Bone marrow (tissue), 2 donors: ENCODE measurements around the gene DISP3.

Experiments used
- DNase-seq, 2 donors: peaks; one replicate each; lab custom pipeline; 2025; lab: John Stamatoyannopoulos, UW

DISP3 gene

DNA sequence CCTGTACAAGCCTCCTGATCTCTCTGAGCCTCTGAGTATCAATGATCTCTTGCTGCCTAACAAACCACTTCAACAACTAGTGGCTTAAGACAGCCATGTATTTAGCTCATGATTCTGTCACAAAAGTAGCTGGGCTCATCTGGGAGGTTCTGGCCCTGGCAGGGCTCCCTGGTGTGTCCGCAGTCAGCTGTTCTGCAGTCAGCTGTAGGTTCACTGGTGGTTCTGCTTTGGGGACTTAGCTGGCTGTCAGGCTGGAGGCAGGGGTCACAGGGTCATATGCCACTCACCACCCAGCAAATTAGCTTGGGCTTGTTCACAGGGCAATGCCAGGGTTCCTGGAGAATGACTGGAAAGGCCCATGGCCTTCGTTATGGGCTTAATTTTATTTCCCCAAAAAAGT is 64.8 kb downstream of the DISP3 start:
- DNase-seq, result no peak

DNA sequence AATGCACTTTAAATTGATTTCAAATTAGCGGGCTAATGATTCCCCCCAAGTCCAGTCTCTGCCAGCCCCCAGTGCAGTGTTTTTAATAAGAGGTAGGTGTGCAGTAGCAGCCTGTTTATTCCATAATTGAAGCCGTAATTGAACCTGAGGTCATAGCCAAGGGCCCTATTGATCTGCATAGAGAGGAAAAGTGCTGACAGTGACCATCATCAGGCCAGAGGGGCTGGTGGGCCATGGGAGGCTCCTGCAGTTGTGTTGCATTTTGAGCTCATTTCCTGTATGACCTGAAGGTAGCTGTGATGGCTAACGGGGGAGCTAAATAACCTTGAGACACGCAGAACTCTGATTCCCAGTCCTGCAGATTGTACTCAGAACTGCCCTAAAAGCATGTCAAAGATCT is 67.5 kb downstream of the DISP3 start:
- no peak for DNase-seq

DNA sequence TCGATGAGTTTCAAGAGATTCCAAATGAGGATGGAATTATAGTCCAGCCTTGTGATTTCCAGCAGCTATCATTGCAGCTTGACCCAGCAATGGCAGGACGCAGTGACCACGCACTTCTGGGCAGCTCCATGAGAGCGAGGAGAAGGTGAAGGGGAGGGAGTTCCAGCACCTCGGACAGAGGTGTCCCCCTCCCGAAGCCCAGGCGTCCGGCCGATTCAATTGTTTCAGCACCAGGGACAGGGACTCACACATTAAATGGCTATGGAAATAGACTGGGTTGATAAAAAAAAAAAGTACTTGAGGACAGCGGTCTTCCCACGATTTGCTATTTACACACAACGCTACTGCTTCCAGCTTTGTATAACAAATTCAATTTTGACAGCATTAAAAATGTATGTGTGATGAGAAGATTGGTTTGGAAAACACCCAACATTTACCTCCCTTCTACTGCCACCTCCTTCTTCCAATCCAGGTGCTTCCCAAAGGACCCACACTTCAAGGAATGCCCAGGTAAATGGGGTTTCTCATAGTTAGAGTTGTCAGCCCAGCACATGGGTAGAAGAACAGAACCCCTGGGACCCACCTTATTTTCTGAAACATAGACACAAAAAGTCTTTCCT is 71.8 kb downstream of the DISP3 start:
- DNase-seq, result peak in 1 of 2 donors; percentile 13

DNA sequence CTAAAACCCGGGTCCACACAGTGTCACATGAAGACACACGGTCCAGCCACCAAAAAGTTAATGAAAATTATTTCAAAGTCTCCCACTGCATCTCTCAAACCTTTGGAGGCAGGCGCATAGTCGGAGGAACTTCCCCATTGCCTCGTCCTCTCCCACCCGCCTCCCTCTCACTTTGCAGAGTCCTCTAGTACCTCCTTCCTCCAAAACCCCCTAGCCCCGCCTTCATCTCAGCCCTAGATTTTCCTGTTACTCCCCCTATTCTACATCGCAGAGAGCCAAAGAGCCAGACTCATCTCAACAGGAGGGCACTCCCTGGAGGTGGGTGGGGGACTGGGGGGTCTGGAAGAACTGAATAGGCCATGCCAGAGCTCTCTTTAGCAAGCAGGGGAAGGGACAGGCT is 79.3 kb downstream of the DISP3 start:
- no peak for DNase-seq

DNA sequence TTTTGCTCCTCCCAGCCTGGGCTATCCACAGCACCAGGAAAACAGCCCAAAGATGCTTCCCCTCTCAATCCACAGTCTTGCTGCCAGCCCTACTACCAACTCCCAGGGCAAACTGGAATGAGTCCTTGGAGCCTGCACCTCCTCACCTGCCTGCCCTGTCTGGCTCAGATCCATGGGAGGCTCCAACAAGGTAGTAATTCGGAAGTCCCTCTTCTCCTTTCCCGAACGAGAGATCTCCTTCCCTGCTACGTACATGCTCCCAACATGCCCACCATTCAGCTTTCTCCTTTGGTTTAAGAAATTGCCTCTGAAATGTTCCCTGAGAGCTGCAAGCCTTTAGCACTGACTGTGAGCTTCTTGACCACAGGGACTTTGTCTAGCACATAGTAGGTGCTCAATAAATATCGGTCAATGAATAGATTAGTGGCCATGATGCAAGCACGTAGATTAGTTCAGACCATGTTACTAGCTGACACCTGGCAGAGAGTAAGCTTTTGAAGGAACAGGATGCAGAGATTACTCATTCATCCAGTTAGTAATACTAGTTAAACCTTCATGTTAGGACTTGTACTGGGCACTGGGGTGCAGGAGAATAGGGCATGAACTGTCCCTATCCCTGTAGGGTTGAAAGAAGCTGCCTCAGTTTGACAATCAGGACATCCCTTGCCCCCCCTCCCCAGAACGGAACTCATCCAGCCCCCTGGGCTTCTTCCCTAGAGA is 80.1 kb downstream of the DISP3 start:
- no peak for DNase-seq

DNA sequence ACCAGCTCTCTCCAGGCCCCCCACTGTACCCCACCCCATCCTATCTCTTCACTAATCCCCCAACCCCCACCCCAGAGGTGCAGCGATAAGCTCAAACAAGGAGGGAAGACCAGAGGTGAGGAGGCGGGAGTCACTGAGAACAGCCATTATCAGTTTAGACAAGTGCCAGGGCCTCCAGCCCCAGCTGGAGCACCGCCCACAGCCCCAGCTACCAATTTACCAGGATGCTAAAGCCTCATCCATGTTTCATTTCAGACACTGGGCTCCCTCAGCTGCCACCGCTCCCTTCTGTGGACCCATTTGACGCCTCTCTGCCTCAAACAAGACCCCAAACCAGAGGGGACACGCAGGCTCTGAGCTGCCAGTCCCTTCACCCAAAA is 80.6 kb downstream of the DISP3 start:
- no peak for DNase-seq

DNA sequence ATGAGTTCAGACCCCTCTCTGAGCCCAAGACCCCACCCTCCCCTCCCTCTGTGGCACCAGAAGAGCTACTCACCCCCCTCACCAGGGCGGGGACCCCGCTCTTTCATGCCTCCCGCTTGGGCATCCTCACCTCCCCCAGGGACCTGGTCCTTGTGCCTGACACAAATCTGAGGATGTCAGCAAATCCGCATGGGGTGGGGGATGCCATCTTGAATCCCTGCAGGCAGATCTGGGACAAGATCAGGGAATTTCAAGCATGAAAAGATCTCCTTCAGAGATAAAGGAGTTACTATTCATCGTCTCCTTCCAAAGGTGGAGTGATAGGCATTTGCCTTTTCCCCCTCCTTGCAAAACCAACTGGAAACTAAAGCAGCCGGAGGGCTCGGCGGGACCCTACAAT is 81.1 kb downstream of the DISP3 start:
- no peak for DNase-seq

DNA sequence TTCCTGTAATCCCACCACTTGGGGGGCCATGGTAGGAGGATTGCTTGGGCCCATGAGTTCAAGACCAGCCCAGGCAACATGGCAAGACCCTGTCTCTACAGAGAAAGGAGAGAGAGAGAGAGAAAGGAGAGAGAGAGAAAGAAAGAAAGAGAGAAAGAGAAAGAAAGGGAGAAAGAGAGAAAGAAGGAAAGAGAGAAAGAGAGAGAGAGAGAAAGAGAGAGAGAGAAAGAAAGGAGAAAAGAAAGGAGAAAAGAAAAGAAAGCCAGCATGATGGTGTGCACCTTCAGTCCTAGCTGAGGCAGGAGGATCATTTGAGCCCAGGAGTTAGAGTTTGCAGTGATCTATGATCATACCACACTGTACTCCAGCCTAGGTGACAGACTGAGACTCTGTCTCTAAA is 82.8 kb downstream of the DISP3 start:
- no peak for DNase-seq

DNA sequence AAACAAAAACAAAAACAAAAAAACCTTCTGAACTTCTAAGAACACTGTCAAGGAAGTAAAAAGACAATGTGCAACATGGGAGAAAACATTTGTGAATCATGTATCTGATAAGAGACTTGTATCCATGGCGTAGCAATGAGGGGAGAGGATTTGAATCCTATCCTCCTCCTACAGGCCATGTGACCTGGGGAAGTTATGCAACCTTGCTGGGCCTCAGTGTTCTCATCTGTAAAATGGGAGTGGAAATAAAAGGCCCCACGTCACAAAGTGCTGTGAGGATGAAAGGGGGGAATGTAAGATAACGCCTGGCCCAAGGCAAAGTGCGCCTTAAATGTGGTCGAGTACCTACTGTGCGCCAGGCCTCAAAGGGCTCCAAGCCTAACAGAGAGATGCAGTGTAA is 83.7 kb downstream of the DISP3 start:
- DNase-seq, result no peak

DNA sequence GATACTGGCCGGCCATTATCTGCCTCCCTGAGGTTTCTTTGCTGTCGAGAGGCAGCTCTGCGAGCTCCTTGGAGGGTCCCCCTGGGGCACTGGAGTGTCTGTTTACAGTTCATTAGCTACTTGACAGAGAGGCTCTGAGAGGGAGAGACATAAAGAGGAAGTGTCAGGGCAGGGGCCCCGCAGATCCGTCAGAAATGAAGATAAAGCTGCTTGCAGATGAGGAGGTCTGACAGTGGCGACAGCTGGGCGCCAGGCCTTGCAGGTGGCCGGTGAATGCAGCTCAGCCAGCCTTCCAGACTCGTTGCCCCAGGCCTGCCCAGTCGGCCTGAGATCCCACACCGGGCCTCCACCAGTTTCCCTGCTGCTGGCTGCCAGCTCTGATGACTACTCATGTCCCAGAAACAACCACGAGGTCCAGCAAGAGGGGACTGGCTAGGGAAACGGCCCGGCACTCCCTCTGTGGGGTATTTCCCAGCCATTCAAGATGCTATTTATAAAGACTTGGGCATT is 84.7 kb downstream of the DISP3 start:
- DNase-seq, result peak in 1 of 2 donors; percentile 31

DNA sequence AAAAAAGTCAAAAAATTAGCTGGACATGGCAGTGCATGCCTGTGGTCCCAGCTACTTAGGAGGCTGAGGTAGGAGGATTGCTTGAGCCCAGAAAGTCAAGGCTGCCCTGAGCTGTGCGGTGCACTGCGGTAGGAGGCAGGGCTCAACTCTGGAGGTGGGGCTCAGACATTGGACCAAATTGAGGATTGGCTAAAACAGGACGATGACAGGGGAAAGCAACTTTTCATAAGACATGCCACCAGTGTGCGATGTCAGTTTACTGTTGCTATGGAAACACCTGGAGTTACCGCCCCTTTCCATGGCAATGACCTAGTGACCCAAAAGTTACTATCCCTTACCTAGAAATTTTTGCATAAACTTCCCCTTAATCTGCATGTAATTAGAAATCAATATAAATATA is 85.3 kb downstream of the DISP3 start:
- no peak for DNase-seq

DNA sequence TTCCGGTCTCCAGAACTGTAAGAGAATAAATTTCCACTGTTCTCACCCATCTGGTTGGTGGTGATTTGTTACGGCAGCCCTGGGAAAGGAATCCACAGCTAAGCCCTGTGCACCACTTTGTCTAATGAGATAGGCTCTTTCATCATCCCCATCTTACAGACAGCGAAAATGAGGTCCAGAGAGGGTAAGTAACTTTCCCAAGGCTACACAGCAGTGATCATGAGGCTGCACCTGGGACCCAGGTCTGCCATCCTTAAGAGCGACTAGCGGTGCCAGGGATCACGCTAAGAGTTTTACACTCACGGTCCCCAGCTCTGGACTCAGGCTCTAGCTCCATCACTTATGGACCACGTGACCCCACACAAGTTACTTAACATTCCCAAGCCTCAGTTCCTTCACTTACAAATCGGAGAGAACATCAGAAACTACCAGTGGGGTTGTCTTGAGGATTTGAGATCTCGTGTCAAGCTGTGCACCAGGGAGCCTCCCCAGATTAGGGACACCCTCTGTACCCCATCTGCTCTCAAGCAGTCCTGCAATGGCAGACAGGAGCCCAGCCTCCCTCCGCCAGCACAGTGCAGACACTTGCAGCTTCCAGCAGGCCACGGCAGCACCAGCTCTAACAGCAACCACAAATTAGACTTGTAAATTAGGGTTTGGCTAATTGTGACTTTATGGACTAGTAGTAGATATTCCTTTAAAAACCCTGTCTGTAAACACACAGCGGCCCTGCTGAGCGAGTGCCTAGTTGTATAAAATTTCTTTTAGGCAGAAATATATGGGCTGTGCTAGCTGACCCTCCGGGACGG is 87.3 kb downstream of the DISP3 start:
- DNase-seq, result no peak

DNA sequence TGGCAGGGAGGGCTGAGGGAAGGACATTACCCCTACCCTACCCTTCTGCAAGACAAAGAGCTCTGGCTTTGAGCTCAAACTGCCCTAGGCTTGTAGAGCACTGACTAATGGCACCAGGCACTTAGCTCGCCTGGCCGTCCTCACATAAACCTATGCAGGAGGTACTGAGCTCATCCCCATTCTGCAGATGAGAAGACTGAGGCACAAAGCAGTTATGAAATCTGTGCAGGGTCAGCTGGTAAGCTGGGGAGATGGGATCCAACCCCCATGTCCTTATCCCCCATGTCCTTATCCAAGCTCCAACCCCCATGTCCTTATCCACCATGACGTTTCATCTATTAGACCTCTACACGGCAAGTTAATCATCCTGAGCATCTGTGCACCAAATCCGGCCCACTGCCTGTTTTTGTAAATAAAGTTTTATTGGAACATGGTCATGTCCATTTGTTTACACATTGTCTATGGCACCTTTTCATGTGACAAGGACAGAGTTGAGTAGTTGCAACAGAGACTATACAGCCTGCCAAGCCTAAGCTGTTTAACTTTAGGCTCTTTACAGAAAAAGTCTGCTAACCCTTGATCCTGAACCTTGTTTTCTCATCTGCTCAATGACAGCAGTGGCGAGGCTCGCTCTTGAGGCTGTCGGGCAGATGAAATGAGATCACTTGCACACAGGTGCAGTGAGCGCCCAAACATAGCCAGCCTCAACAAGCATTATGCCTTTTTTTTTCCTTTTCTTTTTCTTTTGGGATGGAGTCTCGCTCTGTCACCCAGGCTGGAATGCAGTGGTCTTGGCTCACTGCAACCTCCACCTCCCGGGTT is 88.5 kb downstream of the DISP3 start:
- no peak for DNase-seq

DNA sequence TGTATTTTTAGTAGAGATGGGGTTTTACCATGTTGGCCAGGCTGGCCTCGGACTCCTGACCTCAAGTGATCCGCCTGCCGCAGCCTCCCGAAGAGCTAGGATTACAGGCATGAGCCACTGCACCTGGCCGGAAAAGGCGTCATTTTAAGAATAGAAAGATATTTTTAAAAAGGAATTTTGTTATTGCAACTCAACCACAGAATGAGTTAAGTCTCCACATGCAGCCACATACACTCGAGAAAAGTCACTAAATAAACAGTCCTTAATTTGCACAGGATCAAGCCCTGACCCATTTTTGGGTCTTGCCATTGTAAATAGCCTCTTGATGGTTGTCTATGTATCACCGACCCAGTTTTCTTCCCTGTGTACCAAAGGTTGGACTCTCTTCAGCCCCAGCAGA is 89.7 kb downstream of the DISP3 start:
- DNase-seq, result no peak

DNA sequence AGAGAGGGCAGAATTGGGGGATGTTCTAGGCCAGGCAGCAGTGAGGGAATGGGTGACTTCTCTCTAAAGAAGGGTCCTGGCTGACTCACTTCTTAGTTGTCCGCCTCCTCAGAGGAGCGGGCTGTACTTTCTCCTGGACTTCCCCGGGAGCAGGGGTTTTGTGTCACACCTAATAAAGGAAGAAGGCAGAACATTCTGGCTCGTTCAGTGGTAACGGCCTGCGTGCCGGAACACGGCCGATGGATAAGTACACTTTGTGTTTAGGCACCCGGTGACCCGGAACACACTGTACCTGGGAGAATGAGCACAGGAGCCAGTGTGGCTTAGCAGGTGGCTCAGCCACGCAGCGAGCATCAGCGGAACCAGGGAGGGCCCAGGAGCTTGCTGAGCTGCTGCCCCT is 90.6 kb downstream of the DISP3 start:
- no peak for DNase-seq

DNA sequence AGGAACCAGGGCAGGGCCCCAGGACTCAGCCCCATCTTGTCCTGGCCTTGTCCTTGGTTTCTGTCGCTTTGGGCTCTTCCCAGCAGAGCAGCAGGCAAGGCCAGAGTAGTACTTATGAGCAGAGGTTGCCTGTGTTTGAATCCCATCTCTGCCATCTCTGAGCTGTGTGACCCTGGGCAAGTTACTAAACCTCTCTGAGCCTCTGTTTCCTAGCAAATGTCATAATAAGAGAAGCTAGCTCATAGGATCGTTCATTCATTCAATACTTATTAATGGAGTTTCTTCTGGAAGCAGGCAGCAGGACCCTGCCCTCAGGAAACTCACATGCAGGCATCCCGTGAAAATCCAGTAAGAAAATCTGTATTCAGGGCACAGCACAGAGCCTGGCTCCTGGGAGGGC is 91.0 kb downstream of the DISP3 start:
- no peak for DNase-seq

DNA sequence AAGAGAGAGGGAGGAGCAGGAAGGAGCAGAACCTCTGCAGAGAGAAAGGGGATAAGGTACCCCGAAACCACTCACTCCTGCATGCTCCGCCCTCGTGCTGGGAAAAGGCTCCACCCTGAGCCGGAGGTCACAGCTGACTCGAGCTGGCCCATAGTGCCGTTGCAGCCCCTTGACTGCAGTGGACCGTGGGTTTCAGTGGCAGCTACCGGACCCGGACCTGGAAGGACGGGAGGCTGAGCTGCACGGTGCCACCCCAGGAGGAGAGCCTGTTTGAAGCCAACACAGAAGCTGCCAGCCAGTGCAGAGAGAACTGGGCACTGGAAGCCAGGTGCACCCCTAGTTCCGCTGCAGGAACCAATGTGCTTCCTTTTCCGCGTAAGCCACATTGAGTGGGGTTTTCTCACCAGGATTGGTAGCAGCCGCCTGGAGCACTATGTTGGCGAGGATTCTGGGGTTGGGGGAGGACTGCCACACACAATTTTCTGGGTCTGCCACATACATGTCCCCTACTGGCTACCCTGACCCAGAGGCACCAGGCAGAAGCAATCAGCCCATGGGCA is 91.9 kb downstream of the DISP3 start:
- no peak for DNase-seq

DNA sequence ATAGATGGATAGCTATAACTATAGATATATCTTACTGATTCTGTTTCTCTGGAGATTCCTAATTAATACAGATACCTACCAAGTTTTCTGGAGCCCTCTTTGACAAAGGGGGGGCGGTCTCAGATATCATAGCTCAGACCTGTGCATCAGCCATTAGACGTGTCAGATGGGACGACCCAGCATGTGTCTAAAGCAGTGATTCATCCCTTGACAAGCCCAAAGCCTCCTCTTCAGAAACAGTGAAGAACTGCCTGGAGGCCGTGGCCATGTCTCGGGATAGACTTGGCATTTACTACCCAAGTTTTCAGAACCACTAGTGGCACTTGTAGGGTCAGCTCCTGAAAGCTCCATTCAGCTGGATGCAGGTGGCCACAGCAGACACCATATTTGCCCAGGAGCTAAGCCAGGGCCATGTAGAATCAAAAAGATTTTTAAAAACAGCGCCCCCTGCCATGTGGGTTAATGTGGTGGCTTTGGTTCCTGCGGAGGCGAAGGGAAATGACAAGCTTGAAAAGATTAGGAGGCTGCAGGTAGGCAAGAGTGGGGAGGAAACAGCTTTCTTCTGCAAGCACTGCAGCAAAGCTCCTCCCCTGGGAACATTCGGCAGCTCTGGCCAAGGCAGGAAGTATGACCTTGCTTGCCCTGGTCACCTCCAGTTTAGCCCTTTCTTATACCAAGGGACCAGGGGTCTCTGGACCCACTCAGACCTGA is 93.1 kb downstream of the DISP3 start:
- no peak for DNase-seq

DNA sequence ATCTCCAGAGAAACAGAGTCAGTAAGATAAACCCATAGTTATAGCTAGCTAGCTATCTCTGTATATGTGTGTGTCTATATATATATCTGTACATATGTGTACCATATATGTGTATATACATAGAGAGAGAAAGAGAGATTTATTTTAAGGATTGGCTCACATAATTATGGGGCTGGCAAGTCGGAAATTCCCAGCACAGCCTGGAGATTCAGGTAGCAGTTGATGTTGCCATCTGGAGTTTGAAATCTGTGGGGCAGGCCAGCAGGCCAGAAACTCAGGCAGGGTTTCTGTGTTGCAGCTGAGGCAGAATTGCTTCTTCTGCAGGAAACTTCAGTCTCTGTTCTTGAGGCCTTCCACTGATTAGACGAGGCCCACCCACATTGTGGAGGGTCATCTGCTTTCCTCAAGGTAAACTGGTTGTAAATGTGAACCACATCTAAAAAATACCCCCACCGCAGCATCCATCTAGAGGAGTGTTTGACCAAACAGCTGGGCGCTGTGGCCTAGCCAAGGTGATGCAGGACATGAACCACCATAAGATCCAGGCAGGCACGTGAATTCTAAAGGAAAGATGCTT is 94.2 kb downstream of the DISP3 start:
- no peak for DNase-seq

DNA sequence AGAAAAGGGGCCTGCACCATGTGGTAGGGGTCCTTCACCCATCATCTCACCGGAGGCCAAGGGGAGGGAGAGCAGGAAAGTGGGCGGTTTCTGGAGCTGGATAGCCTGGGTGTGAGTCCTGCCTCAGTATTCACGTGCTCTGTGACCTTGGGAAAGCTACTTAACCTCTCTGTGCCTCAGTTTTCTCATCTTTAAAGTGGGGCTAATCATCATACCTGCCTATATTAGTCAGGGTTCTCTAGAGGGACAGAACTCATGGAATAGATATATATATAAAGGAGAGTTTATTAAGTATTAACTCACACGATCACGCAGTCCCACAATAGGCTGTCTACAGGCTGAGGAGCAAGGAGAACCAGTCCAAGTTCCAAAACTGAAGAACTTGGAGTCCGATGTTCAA is 96.6 kb downstream of the DISP3 start:
- DNase-seq, result no peak
